Common myeloid progenitor, CD34-positive (primary cell): ENCODE results near the gene OSGIN1.

ENCODE experiments used
- CTCF ChIA-PET: fragments of 350-600 bp; sonication (Branson Sonifier 250); formaldehyde crosslinking; loops from one replicate; lab custom pipeline; 2021; ENCODE audit warnings: antibody characterized with exemption; lab: Charles Lee
- POLR2A ChIA-PET: fragments of 350-600 bp; sonication (Branson Sonifier 250); formaldehyde crosslinking; loops from one replicate; lab custom pipeline; 2021; ENCODE audit warnings: antibody characterized with exemption; lab: Charles Lee
- DNase-seq, 3 donors: peaks; one replicate each; pipeline versions ENCODE4 v3.0.0 to v3.0.0-alpha.2; 2013
- H3K27ac ChIP-seq, 2 experiments: 1 replicate in 1 of 2; 2 replicates in 1 of 2; pipeline ENCODE4 v1.7.0; 2013; ENCODE audit warnings: inconsistent platforms in 2 of 2, low read length in 2 of 2, mild to moderate bottlenecking in 2 of 2, low read depth in 1 of 2, moderate library complexity in 1 of 2; ENCODE audit not compliant: severe bottlenecking in 2 of 2, insufficient read depth in 1 of 2, poor library complexity in 1 of 2
- H3K27me3 ChIP-seq, 5 experiments: replicated peaks in 2 of 5; 1 replicate in 3 of 5; 2 replicates in 2 of 5; pipeline versions ENCODE4 v1.6.1 to v1.7.0; 2013; ENCODE audit warnings: low read length in 4 of 5, mild to moderate bottlenecking in 2 of 5, moderate library complexity in 2 of 5, inconsistent platforms in 1 of 5; ENCODE audit not compliant: insufficient read depth in 5 of 5, control insufficient read depth in 4 of 5
- H3K36me3 ChIP-seq, 4 experiments: 1 replicate in 2 of 4; 2 replicates in 2 of 4; pipeline versions ENCODE4 v1.6.1 to v1.7.0; 2013; ENCODE audit warnings: low read length in 3 of 4, control low read depth in 1 of 4, mild to moderate bottlenecking in 1 of 4; ENCODE audit not compliant: control insufficient read depth in 4 of 4, insufficient read depth in 4 of 4
- H3K4me1 ChIP-seq, 4 experiments: 1 replicate in 3 of 4; 2 replicates in 1 of 4; pipeline versions ENCODE4 v1.6.1 to v1.7.1; 2013; ENCODE audit warnings: low read length in 3 of 4, mild to moderate bottlenecking in 3 of 4, control low read depth in 1 of 4, inconsistent platforms in 1 of 4, moderate library complexity in 1 of 4; ENCODE audit not compliant: control insufficient read depth in 4 of 4, insufficient read depth in 4 of 4; ENCODE audit errors: control extremely low read depth in 1 of 4
- H3K4me3 ChIP-seq, 7 experiments: 1 replicate in 4 of 7; 2 replicates in 3 of 7; pipeline versions ENCODE4 v1.5.1 to v1.7.0; 2013; ENCODE audit warnings: mild to moderate bottlenecking in 7 of 7, low read length in 6 of 7, moderate library complexity in 6 of 7, inconsistent platforms in 2 of 7, low read depth in 2 of 7, control low read depth in 1 of 7; ENCODE audit not compliant: insufficient read depth in 4 of 7, control insufficient read depth in 1 of 7; ENCODE audit errors: extremely low read depth in 1 of 7
- H3K9me3 ChIP-seq, 5 experiments: 1 replicate in 4 of 5; 2 replicates in 1 of 5; pipeline versions ENCODE4 v1.6.1 to v1.7.1; 2013; ENCODE audit warnings: low read length in 4 of 5, mild to moderate bottlenecking in 2 of 5, inconsistent platforms in 1 of 5, low read depth in 1 of 5, moderate library complexity in 1 of 5; ENCODE audit not compliant: control insufficient read depth in 4 of 5, insufficient read depth in 2 of 5; ENCODE audit errors: control extremely low read depth in 1 of 5
- WGBS: methylation state at CpG from one replicate; pipeline ENCODE4 v1.1.5; 2013; ENCODE audit not compliant: insufficient coverage; 5-methylcytosine and 5-hydroxymethylcytosine counted together

The OSGIN1 gene

DNA sequence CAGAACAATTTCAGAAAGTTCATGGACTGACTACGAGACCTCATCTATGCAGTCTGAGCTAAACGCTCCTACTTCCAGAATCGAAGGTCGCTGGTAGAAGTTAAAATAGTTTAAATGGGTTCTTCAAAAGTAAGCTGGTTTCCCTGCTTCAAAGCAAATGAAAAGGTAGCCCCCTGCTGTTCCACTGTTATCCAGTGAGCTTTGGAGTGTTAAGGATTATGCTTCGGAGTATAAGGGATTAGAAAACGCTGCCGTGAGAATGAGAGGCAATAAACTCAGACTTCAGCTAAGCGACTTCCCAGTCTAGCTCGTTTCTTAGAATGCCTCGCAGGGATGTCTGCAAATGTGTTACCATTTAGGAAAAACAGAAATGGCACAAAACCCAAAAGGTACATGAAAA, 41.8 kb upstream of the OSGIN1 start:
- CTCF ChIA-PET: interaction anchor here (0.6 to 1.9 kb wide), 3 partner anchors 15 to 29 kb away, joined by 3 to 4 read pairs (median 4); no protein-coding TSS in a partner anchor
- Histone ChIP-seq H3K4me1 (no peaks in the 10 kb centered on the region), H3K4me3 (no peak overlapping the region), H3K27me3 (no peaks in the 10 kb centered on the region), H3K36me3 (peaks cover 14 to 80% (median 55%) of the 10 kb centered on the region in 4 experiments), H3K27ac (no peak overlapping the region), H3K9me3 (no peaks in the 10 kb centered on the region)
- 100% methylated on average over 2 of the region's 10 CpGs for WGBS
- DNase-seq: no peak
- POLR2A ChIA-PET: no interaction called here

DNA sequence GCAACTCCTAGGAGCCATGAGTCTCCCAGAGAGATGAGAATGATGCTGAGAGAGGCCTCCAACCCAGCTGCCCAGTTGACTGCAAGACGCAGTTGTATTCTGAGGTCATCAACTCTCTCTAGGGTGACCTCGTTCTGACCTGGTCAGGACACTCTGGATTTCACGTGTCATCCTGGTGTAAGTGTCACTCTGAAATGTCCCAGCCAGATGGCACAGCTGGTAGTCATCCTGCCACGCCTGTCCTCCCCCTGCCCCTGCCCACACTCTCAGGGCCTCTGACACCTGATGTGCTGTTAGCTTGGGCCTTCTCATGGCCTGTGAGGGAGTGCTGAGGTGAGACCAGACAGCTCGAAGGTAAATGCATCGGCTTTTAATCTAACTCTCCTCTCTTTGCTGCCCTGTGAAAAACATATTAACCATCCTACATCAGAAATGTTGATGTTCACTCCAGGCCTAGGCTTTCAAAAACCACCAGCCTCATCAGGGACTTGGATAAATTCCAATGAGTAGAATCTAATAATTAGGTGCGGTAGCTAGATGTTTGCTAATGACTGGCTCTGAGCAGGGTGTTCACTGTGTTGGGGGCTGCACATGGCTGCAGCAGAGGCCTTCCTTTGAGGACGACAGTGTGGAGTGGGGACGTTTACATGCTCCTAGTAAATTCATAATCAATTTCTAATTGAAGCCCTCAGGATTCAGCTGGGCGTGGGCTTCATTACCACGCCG, 40.4 kb upstream of the OSGIN1 start:
- no peak for DNase-seq
- H3K27me3 ChIP-seq: no peaks in the 10 kb centered on the region
- H3K36me3 ChIP-seq: peaks cover 16 to 82% (median 52%) of the 10 kb centered on the region in 4 experiments
- H3K4me3 ChIP-seq: no peak overlapping the region
- no peaks in the 10 kb centered on the region for H3K4me1 ChIP-seq
- ChIA-PET CTCF (interaction anchor here (0.6 to 1.9 kb wide), 6 partner anchors 9 to 24 kb away, joined by 3 to 4 read pairs (median 4); no protein-coding TSS in a partner anchor), POLR2A (no interaction called here)
- no peaks in the 10 kb centered on the region for H3K9me3 ChIP-seq
- 98% methylated on average over 12 of the region's 12 CpGs for WGBS
- H3K27ac ChIP-seq: no peak overlapping the region

DNA sequence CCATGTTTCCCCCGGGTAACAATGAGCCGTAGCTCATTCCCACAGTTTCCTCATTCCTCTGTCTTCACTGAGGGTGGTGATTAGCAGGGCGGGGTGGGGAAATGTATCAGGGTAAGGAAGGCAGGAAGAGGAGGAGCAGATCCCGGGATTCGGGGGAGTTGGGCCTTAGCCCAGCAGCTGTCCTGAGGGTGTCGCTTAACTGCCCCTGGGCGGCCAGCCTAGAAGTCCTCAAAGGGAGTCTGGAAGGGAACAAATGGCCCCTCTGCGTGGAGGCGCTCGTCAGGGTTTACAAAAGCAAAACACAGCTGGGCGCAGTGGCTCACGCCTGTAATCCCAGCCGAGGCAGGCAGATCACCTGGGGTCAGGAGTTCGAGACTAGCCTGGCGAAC, 39.8 kb upstream of the OSGIN1 start:
- CTCF ChIA-PET: interaction anchor here (0.6 to 1.4 kb wide), 3 partner anchors 9 to 14 kb away, joined by 3 to 4 read pairs (median 4); no protein-coding TSS in a partner anchor
- H3K27ac ChIP-seq: no peak overlapping the region
- no peaks in the 10 kb centered on the region for H3K4me1 ChIP-seq
- POLR2A ChIA-PET: no interaction called here
- H3K4me3 ChIP-seq: no peak overlapping the region
- H3K9me3 ChIP-seq: no peaks in the 10 kb centered on the region
- H3K36me3 ChIP-seq: peaks cover 17 to 82% (median 54%) of the 10 kb centered on the region in 4 experiments
- H3K27me3 ChIP-seq: no peaks in the 10 kb centered on the region
- no peak for DNase-seq
- 94% methylated on average over 14 of the region's 15 CpGs for WGBS

DNA sequence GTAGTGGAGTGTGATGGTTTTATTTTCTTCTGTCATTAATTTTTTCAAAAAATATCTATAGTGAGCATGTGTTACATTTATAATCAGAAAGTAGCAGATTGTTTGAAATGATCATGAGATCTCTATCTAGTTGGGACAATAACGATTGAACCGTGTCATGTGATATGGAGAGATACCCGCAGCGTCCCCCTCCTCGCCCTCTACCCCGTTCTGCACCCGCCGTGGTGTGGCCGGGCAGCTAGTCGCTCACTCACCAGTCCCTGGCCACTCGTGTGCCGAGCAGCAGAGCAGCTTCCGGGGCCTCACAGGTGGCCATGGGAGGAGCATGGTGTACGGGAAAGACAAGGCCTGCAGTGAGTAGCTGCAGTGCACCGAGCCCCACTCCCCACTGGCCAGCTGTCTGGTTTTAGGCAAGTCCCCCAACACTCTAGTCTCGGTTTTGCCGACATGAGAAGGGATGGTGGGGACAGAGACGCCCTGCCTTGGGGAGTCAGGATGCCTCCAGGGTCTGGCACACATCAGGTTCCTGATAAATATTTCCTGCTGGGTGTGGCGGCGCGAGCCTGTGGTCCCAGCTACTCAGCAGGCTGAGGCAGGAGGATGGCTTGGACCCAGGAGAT, 38.8 kb upstream of the OSGIN1 start:
- POLR2A ChIA-PET: no interaction called here
- DNase-seq: no peak
- Histone ChIP-seq H3K9me3 (no peaks in the 10 kb centered on the region), H3K4me1 (no peaks in the 10 kb centered on the region), H3K36me3 (peaks cover 23 to 82% (median 57%) of the 10 kb centered on the region in 4 experiments), H3K27ac (no peak overlapping the region), H3K27me3 (no peaks in the 10 kb centered on the region), H3K4me3 (no peak overlapping the region)
- 99% methylated on average over 18 of the region's 21 CpGs for WGBS
- CTCF ChIA-PET: interaction anchor here (1.0 to 1.2 kb wide), 2 partner anchors 10 to 618 kb away, joined by 3 read pairs; no protein-coding TSS in a partner anchor

DNA sequence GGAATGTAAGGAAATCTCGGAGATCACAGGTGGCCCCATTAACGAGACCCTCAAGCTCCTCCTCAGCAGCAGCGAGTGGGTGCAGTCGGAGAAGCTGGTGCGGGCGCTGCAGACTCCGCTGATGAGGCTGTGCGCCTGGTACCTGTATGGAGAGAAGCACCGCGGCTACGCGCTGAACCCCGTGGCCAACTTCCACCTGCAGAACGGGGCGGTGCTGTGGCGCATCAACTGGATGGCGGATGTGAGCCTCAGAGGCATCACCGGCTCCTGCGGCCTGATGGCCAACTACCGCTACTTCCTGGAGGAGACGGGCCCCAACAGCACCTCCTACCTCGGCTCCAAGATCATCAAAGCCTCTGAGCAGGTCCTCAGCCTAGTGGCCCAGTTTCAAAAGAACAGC, 38.0 kb upstream of the OSGIN1 start:
- Histone ChIP-seq H3K36me3 (peaks cover 27 to 84% (median 60%) of the 10 kb centered on the region in 4 experiments), H3K4me3 (no peak overlapping the region), H3K9me3 (no peaks in the 10 kb centered on the region), H3K4me1 (no peaks in the 10 kb centered on the region), H3K27ac (no peak overlapping the region), H3K27me3 (no peaks in the 10 kb centered on the region)
- no peak for DNase-seq
- ChIA-PET CTCF (interaction anchor here (0.9 to 1.2 kb wide), 2 partner anchors 12 to 617 kb away, joined by 3 read pairs; no protein-coding TSS in a partner anchor), POLR2A (interaction anchor here (0.6 kb wide), 1 partner anchor 198 kb away, joined by 3 read pairs; no protein-coding TSS in a partner anchor)
- 97% methylated on average over 19 of the region's 22 CpGs for WGBS

DNA sequence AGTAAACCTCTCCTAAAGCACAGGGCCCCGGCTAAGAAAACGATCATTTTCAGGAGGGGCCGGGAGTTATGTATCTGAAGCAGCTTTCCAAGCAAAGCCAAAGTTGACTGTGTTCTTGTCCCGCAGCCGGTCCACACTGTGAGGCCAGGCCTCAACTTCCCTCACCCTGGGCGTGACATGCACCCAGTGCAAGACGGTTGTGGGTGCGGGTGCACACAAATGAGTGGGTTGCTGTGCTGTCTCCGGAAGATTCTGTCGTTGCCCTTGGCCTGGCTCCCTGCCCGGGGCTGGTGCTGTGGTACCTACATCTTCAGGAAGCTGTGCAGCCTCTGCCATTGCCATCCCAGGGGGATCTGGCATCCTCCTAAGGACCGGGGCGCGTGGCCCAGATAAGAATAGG, 37.5 kb upstream of the OSGIN1 start:
- H3K36me3 ChIP-seq: peaks cover 27 to 84% (median 61%) of the 10 kb centered on the region in 4 experiments
- H3K9me3 ChIP-seq: no peaks in the 10 kb centered on the region
- DNase-seq: no peak
- H3K27ac ChIP-seq: no peak overlapping the region
- H3K4me1 ChIP-seq: no peaks in the 10 kb centered on the region
- POLR2A ChIA-PET: interaction anchor here (0.6 kb wide), 1 partner anchor 197 kb away, joined by 3 read pairs; no protein-coding TSS in a partner anchor
- CTCF ChIA-PET: interaction anchor here (0.9 to 1.2 kb wide), 2 partner anchors 11 to 617 kb away, joined by 3 read pairs; no protein-coding TSS in a partner anchor
- WGBS: 96% methylated on average over 14 of the region's 14 CpGs
- H3K4me3 ChIP-seq: no peak overlapping the region
- no peaks in the 10 kb centered on the region for H3K27me3 ChIP-seq
